Measurements from ENCODE around the gene OR10K2.

GRCh38 chr1:158422212-158422611, 3.8 kb downstream of the OR10K2 start:
- TF ChIP-seq ATF3 (CRISPR knock-in tag; conservative IDR thresholded peaks at IDR 0.05) (no peak), IRF2 (CRISPR knock-in tag; IDR thresholded peaks at IDR 0.05; ENCODE audit: borderline replicate concordance, low read depth) (no peak), ZNF263 (CRISPR knock-in tag; IDR thresholded peaks at IDR 0.05; ENCODE audit: low read depth) (no peak), JUN (CRISPR knock-in tag; IDR thresholded peaks at IDR 0.05) (no peak), ZNF423 (CRISPR knock-in tag; IDR thresholded peaks at IDR 0.05) (no peak), MXD4 (CRISPR knock-in tag; IDR thresholded peaks at IDR 0.05; ENCODE audit: borderline replicate concordance) (no peak), RORB (CRISPR knock-in tag; IDR thresholded peaks at IDR 0.05) (no peak), ZNF219 (CRISPR knock-in tag; IDR thresholded peaks at IDR 0.05; ENCODE audit: borderline replicate concordance) (no peak), TEAD4 (CRISPR knock-in tag; IDR thresholded peaks at IDR 0.05) (no peak), NR3C1 (CRISPR knock-in tag; conservative IDR thresholded peaks at IDR 0.05; ENCODE audit: low read depth) (no peak)
- TF ChIP-seq, protein P1, sequence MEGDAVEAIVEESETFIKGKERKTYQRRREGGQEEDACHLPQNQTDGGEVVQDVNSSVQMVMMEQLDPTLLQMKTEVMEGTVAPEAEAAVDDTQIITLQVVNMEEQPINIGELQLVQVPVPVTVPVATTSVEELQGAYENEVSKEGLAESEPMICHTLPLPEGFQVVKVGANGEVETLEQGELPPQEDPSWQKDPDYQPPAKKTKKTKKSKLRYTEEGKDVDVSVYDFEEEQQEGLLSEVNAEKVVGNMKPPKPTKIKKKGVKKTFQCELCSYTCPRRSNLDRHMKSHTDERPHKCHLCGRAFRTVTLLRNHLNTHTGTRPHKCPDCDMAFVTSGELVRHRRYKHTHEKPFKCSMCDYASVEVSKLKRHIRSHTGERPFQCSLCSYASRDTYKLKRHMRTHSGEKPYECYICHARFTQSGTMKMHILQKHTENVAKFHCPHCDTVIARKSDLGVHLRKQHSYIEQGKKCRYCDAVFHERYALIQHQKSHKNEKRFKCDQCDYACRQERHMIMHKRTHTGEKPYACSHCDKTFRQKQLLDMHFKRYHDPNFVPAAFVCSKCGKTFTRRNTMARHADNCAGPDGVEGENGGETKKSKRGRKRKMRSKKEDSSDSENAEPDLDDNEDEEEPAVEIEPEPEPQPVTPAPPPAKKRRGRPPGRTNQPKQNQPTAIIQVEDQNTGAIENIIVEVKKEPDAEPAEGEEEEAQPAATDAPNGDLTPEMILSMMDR (IDR thresholded peaks at IDR 0.05), result no peak
- TF ChIP-seq, protein P2, sequence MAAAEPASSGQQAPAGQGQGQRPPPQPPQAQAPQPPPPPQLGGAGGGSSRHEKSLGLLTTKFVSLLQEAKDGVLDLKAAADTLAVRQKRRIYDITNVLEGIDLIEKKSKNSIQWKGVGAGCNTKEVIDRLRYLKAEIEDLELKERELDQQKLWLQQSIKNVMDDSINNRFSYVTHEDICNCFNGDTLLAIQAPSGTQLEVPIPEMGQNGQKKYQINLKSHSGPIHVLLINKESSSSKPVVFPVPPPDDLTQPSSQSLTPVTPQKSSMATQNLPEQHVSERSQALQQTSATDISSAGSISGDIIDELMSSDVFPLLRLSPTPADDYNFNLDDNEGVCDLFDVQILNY (CRISPR knock-in tag; IDR thresholded peaks at IDR 0.05), result no peak

Data from WTC11 (cell line).